Measurements from ENCODE around the gene SPINK6.

SPINK6 gene

GRCh38 chr5:148166550-148167283, 36.1 kb upstream of the SPINK6 start:
- H3K4ac ChIP-seq (ENCODE audit: low read depth in 1 of 2, low read length in 2 of 2), result no peak overlapping the region
- H2AK5ac ChIP-seq (ENCODE audit: low read length, severe bottlenecking), result no peak overlapping the region
- H3K23ac ChIP-seq (ENCODE audit: low read length in 2 of 2), result no peak overlapping the region
- no peaks in the 10 kb centered on the region for H3K36me3 ChIP-seq (ENCODE audit: control insufficient read depth in 1 of 2, insufficient read depth in 2 of 2, low read depth in 1 of 2, low read length in 2 of 2)
- H3K9me3 ChIP-seq (ENCODE audit: control insufficient read depth, low read length), result no peaks in the 10 kb centered on the region
- WGBS, result no CpG with 5 or more reads among the region's 4 CpGs
- H3K4me1 ChIP-seq (ENCODE audit: control insufficient read depth, insufficient read depth, low read depth, low read length), result no peaks in the 10 kb centered on the region
- H2BK12ac ChIP-seq (ENCODE audit: low read length in 2 of 2), result no peak overlapping the region
- no peak overlapping the region for H2BK5ac ChIP-seq (ENCODE audit: low read depth, low read length, poor library complexity, severe bottlenecking)
- H3K4me3 ChIP-seq (ENCODE audit: insufficient read depth in 1 of 2, low read depth in 1 of 2, low read length in 2 of 2), result no peak overlapping the region
- H2BK15ac ChIP-seq (ENCODE audit: low read depth, poor library complexity, severe bottlenecking), result no peak overlapping the region
- no peak overlapping the region for H4K91ac ChIP-seq (ENCODE audit: low read length)
- no peak overlapping the region for H2AFZ ChIP-seq (ENCODE audit: low read depth, low read length)
- no peak overlapping the region for H2BK120ac ChIP-seq (ENCODE audit: low read depth, low read length)
- no peak overlapping the region for H3K14ac ChIP-seq (ENCODE audit: low read length in 2 of 2)
- no peaks in the 10 kb centered on the region for H3K79me1 ChIP-seq (replicated peaks; ENCODE audit: low read length, poor library complexity, severe bottlenecking)
- H3K18ac ChIP-seq (ENCODE audit: low read depth in 1 of 2, low read length in 2 of 2), result no peak overlapping the region
- no peak overlapping the region for H4K8ac ChIP-seq (ENCODE audit: low read length)
- no peak overlapping the region for H3K27ac ChIP-seq (ENCODE audit: low read length, poor library complexity, severe bottlenecking)
- H3K9ac ChIP-seq (ENCODE audit: low read length), result no peak overlapping the region
- peaks cover 0 to 4% of the 10 kb centered on the region in 2 experiments for H3K27me3 ChIP-seq (ENCODE audit: control insufficient read depth in 1 of 2, insufficient read depth in 1 of 2, low read length in 2 of 2)
- H3K4me2 ChIP-seq (ENCODE audit: low read length, poor library complexity, severe bottlenecking), result no peak overlapping the region
- DNase-seq, result no peak

DNA sequence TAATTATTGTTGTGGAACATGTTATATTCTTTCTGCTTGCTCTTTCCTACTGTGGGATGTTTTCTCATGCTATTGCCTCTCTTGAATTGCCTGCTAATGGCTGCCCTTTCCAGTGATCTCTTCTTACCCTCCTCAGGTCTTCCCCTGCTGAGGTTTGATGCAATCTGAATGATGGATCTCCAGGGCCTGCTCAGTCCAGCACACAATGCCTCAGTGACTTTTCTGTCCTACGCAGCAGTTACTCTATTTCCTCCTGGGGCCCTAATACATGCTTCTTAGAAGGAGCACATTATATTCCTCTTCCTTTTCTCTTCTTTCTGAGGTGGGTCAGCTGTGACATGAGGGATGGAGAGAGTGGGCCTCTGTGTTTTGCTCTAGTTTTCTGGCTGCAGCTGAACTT, 34.6 kb upstream of the SPINK6 start, which contains the start of gene SPINK14:
Gene SPINK14 (plus strand): TSS at position 301 of the 400 bp plus-strand sequence. CDS start 1,187 bp downstream, outside the sequence.
- Histone ChIP-seq H3K9me3 (ENCODE audit: control insufficient read depth, low read length) (no peaks in the 10 kb centered on the region), H3K4ac (ENCODE audit: low read depth in 1 of 2, low read length in 2 of 2) (no peak within 1 kb of the TSS), H2AK5ac (ENCODE audit: low read length, severe bottlenecking) (no peak within 1 kb of the TSS), H2BK15ac (ENCODE audit: low read depth, poor library complexity, severe bottlenecking) (no peak within 1 kb of the TSS), H3K27me3 (ENCODE audit: control insufficient read depth in 1 of 2, insufficient read depth in 1 of 2, low read length in 2 of 2) (peaks cover 0 to 4% of the 10 kb centered on the region in 2 experiments), H2BK120ac (ENCODE audit: low read depth, low read length) (no peak within 1 kb of the TSS), H3K23ac (ENCODE audit: low read length in 2 of 2) (no peak within 1 kb of the TSS), H2BK5ac (ENCODE audit: low read depth, low read length, poor library complexity, severe bottlenecking) (no peak within 1 kb of the TSS), H3K4me1 (ENCODE audit: control insufficient read depth, insufficient read depth, low read depth, low read length) (no peaks in the 10 kb centered on the region), H3K18ac (ENCODE audit: low read depth in 1 of 2, low read length in 2 of 2) (no peak within 1 kb of the TSS), H4K91ac (ENCODE audit: low read length) (no peak within 1 kb of the TSS), H3K27ac (ENCODE audit: low read length, poor library complexity, severe bottlenecking) (no peak within 1 kb of the TSS), H3K36me3 (ENCODE audit: control insufficient read depth in 1 of 2, insufficient read depth in 2 of 2, low read depth in 1 of 2, low read length in 2 of 2) (no peaks in the 10 kb centered on the region), H2BK12ac (ENCODE audit: low read length in 2 of 2) (no peak within 1 kb of the TSS), H3K79me1 (replicated peaks; ENCODE audit: low read length, poor library complexity, severe bottlenecking) (no peaks in the 10 kb centered on the region), H4K8ac (ENCODE audit: low read length) (no peak within 1 kb of the TSS), H3K9ac (ENCODE audit: low read length) (no peak within 1 kb of the TSS), H3K4me2 (ENCODE audit: low read length, poor library complexity, severe bottlenecking) (no peak within 1 kb of the TSS), H3K4me3 (ENCODE audit: insufficient read depth in 1 of 2, low read depth in 1 of 2, low read length in 2 of 2) (no peak within 1 kb of the TSS), H3K14ac (ENCODE audit: low read length in 2 of 2) (no peak within 1 kb of the TSS), H2AFZ (ENCODE audit: low read depth, low read length) (no peak within 1 kb of the TSS)
- WGBS, result no CpG with 5 or more reads among the region's 1 CpG
- no peak for DNase-seq

- Histone ChIP-seq H3K4me2 (ENCODE audit: low read length, poor library complexity, severe bottlenecking) (no peak overlapping the region), H2BK5ac (ENCODE audit: low read depth, low read length, poor library complexity, severe bottlenecking) (no peak overlapping the region), H3K4ac (ENCODE audit: low read depth in 1 of 2, low read length in 2 of 2) (no peak overlapping the region), H3K4me3 (ENCODE audit: insufficient read depth in 1 of 2, low read depth in 1 of 2, low read length in 2 of 2) (no peak overlapping the region), H2BK120ac (ENCODE audit: low read depth, low read length) (no peak overlapping the region), H3K18ac (ENCODE audit: low read depth in 1 of 2, low read length in 2 of 2) (no peak overlapping the region), H3K9me3 (ENCODE audit: control insufficient read depth, low read length) (no peaks in the 10 kb centered on the region), H2BK12ac (ENCODE audit: low read length in 2 of 2) (no peak overlapping the region), H4K91ac (ENCODE audit: low read length) (no peak overlapping the region), H2AK5ac (ENCODE audit: low read length, severe bottlenecking) (no peak overlapping the region), H3K27ac (ENCODE audit: low read length, poor library complexity, severe bottlenecking) (no peak overlapping the region), H3K14ac (ENCODE audit: low read length in 2 of 2) (no peak overlapping the region), H3K9ac (ENCODE audit: low read length) (no peak overlapping the region), H3K79me1 (replicated peaks; ENCODE audit: low read length, poor library complexity, severe bottlenecking) (no peaks in the 10 kb centered on the region), H3K4me1 (ENCODE audit: control insufficient read depth, insufficient read depth, low read depth, low read length) (no peaks in the 10 kb centered on the region), H3K36me3 (ENCODE audit: control insufficient read depth in 1 of 2, insufficient read depth in 2 of 2, low read depth in 1 of 2, low read length in 2 of 2) (no peaks in the 10 kb centered on the region), H2BK15ac (ENCODE audit: low read depth, poor library complexity, severe bottlenecking) (no peak overlapping the region), H4K8ac (ENCODE audit: low read length) (no peak overlapping the region), H3K27me3 (ENCODE audit: control insufficient read depth in 1 of 2, insufficient read depth in 1 of 2, low read length in 2 of 2) (peaks cover 0 to 7% of the 10 kb centered on the region in 2 experiments), H2AFZ (ENCODE audit: low read depth, low read length) (no peak overlapping the region), H3K23ac (ENCODE audit: low read length in 2 of 2) (no peak overlapping the region)
- no peak for DNase-seq
- 87% methylated on average over 2 of the region's 2 CpGs for WGBS
Measured at GRCh38 chr5:148172377-148172776, 30.5 kb upstream of the SPINK6 start.

DNA sequence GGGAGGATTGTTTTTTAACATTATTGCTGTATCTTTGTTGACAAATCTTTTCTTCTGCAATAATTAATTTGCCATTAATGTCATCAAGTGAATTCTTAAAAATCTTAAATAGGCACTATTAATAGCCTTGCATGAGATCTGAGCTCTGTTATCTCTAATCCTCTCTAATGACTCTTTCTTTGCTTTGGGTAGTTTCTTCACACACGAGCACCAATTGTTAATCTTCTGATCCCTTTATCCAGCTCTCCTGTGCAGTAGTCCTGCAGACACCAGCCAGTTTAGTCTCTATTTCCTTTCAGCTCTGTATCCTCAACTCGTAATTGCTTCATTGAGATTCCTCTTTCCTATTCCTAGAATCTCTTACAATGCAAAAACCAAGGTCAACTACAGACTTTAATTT, 26.4 kb upstream of the SPINK6 start:
- no peak for DNase-seq
- Histone ChIP-seq H3K9me3 (ENCODE audit: control insufficient read depth, low read length) (no peaks in the 10 kb centered on the region), H4K8ac (ENCODE audit: low read length) (no peak overlapping the region), H4K91ac (ENCODE audit: low read length) (no peak overlapping the region), H3K4me1 (ENCODE audit: control insufficient read depth, insufficient read depth, low read depth, low read length) (no peaks in the 10 kb centered on the region), H2BK15ac (ENCODE audit: low read depth, poor library complexity, severe bottlenecking) (no peak overlapping the region), H2AK5ac (ENCODE audit: low read length, severe bottlenecking) (no peak overlapping the region), H3K27ac (ENCODE audit: low read length, poor library complexity, severe bottlenecking) (no peak overlapping the region), H3K9ac (ENCODE audit: low read length) (no peak overlapping the region), H3K4me3 (ENCODE audit: insufficient read depth in 1 of 2, low read depth in 1 of 2, low read length in 2 of 2) (no peak overlapping the region), H2AFZ (ENCODE audit: low read depth, low read length) (no peak overlapping the region), H2BK5ac (ENCODE audit: low read depth, low read length, poor library complexity, severe bottlenecking) (no peak overlapping the region), H3K36me3 (ENCODE audit: control insufficient read depth in 1 of 2, insufficient read depth in 2 of 2, low read depth in 1 of 2, low read length in 2 of 2) (no peaks in the 10 kb centered on the region), H3K18ac (ENCODE audit: low read depth in 1 of 2, low read length in 2 of 2) (no peak overlapping the region), H3K27me3 (ENCODE audit: control insufficient read depth in 1 of 2, insufficient read depth in 1 of 2, low read length in 2 of 2) (peaks cover 0 to 7% of the 10 kb centered on the region in 2 experiments), H3K4me2 (ENCODE audit: low read length, poor library complexity, severe bottlenecking) (no peak overlapping the region), H3K79me1 (replicated peaks; ENCODE audit: low read length, poor library complexity, severe bottlenecking) (no peaks in the 10 kb centered on the region), H3K23ac (ENCODE audit: low read length in 2 of 2) (no peak overlapping the region), H2BK120ac (ENCODE audit: low read depth, low read length) (no peak overlapping the region), H3K14ac (ENCODE audit: low read length in 2 of 2) (no peak overlapping the region), H3K4ac (ENCODE audit: low read depth in 1 of 2, low read length in 2 of 2) (no peak overlapping the region), H2BK12ac (ENCODE audit: low read length in 2 of 2) (no peak overlapping the region)
- WGBS, result 69% methylated on average over 2 of the region's 2 CpGs
